Measurements from ENCODE around the gene MILR1. TPM values are rescaled to one million over a fixed set of nuclear protein-coding genes. Genes with fewer than 3 reads are reported as not detected.
A peak's percentile ranks its signal among the peaks of the same experiment; 100 is the strongest.

The MILR1 gene
- total and polyA plus RNA-seq, 2 experiments from 2014 or later: not detected

- Histone ChIP-seq H3K9me3 (ENCODE audit: low read depth) (no peaks in the 10 kb centered on the region), H3K4me1 (ENCODE audit: low read depth) (peaks cover 14% of the 10 kb centered on the region), H3K4me3 (peak overlapping the region; percentile 96), H3K27me3 (no peaks in the 10 kb centered on the region), H3K36me3 (peaks cover 43% of the 10 kb centered on the region), H3K27ac (peak overlapping the region; percentile 99)
- TF ChIP-seq CTCF (IDR thresholded peaks at IDR 0.05; ENCODE audit: low read depth, low read length): no peak
- peak; percentile 89 to 92 for DNase-seq (ENCODE audit: low read depth in 1 of 2, low spot score in 1 of 2)
Observed at GRCh38 chr17:64505340-64506200, 56.7 kb downstream of the MILR1 start.

GRCh38 chr17:64506201-64506575, 57.3 kb downstream of the MILR1 start, which contains the start of gene DDX5:
DDX5 (minus strand) TSS chr17:64506289; CDS start chr17:64506119, 170 bp downstream.
- Histone ChIP-seq H3K27me3 (no peaks in the 10 kb centered on the region), H3K4me1 (ENCODE audit: low read depth) (peaks cover 14% of the 10 kb centered on the region), H3K9me3 (ENCODE audit: low read depth) (no peaks in the 10 kb centered on the region), H3K27ac (peak within 1 kb of the TSS; percentile 99), H3K36me3 (peaks cover 41% of the 10 kb centered on the region), H3K4me3 (peak within 1 kb of the TSS; percentile 96)
- peak; percentile 97 to 98 for DNase-seq (ENCODE audit: low read depth in 1 of 2, low spot score in 1 of 2)
- TF ChIP-seq CTCF (IDR thresholded peaks at IDR 0.05; ENCODE audit: low read depth, low read length): no peak

- peaks cover 41% of the 10 kb centered on the region for H3K36me3 ChIP-seq
- H3K27ac ChIP-seq: peak within 1 kb of the TSS; percentile 99
- TF ChIP-seq CTCF (IDR thresholded peaks at IDR 0.05; ENCODE audit: low read depth, low read length): no peak
- no peaks in the 10 kb centered on the region for H3K9me3 ChIP-seq (ENCODE audit: low read depth)
- H3K27me3 ChIP-seq: no peaks in the 10 kb centered on the region
- peaks cover 14% of the 10 kb centered on the region for H3K4me1 ChIP-seq (ENCODE audit: low read depth)
- peak within 1 kb of the TSS; percentile 96 for H3K4me3 ChIP-seq
- peak; percentile 95 to 99 for DNase-seq (ENCODE audit: low read depth in 1 of 2, low spot score in 1 of 2)
Observed at GRCh38 chr17:64506576-64507412, 57.9 kb downstream of the MILR1 start, which contains the start of gene CEP95. CEP95 (plus strand) TSS chr17:64506977; CDS start chr17:64507098, 121 bp downstream.

GRCh38 chr17:64507413-64507782, 58.5 kb downstream of the MILR1 start:
- DNase-seq (ENCODE audit: low read depth in 1 of 2, low spot score in 1 of 2): peak; percentile 72 to 79
- Histone ChIP-seq H3K27me3 (no peaks in the 10 kb centered on the region), H3K9me3 (ENCODE audit: low read depth) (no peaks in the 10 kb centered on the region), H3K36me3 (peaks cover 41% of the 10 kb centered on the region), H3K4me3 (peak overlapping the region; percentile 96), H3K4me1 (ENCODE audit: low read depth) (peaks cover 14% of the 10 kb centered on the region), H3K27ac (peak overlapping the region; percentile 99)
- TF ChIP-seq CTCF (IDR thresholded peaks at IDR 0.05; ENCODE audit: low read depth, low read length): peak; percentile 60

- H3K4me1 ChIP-seq (ENCODE audit: low read depth): peaks cover 14% of the 10 kb centered on the region
- H3K36me3 ChIP-seq: peaks cover 31% of the 10 kb centered on the region
- no peak for TF ChIP-seq CTCF (IDR thresholded peaks at IDR 0.05; ENCODE audit: low read depth, low read length)
- no peak overlapping the region for H3K27ac ChIP-seq
- no peaks in the 10 kb centered on the region for H3K27me3 ChIP-seq
- peak overlapping the region; percentile 96 for H3K4me3 ChIP-seq
- no peaks in the 10 kb centered on the region for H3K9me3 ChIP-seq (ENCODE audit: low read depth)
- DNase-seq (ENCODE audit: low read depth in 1 of 2, low spot score in 1 of 2): no peak
Observed at GRCh38 chr17:64508683-64509082, 59.8 kb downstream of the MILR1 start.

Data from cardiac muscle cell (in vitro differentiated cells and primary cell).